Measurements from ENCODE around the gene RFX3. TPM values are rescaled to one million over a fixed set of nuclear protein-coding genes. Genes with fewer than 3 reads are reported as not detected.

The RFX3 gene
- total RNA-seq, 2 donors from 2014 or later, result 17.2 to 22.5 TPM

- Mint-ChIP-seq H3K4me1 (ENCODE audit: low read depth in 2 of 2) (peaks cover 50 to 68% of the 10 kb centered on the region in 2 donors), H3K27me3 (no peaks in the 10 kb centered on the region), H3K4me3 (peak overlapping the region; percentile 94), H3K36me3 (peaks cover 8% of the 10 kb centered on the region), H3K9me3 (no peaks in the 10 kb centered on the region), H3K27ac (peak overlapping the region; percentile 89 to 94)
- DNase-seq (ENCODE audit: low spot score) (no peak), ATAC-seq (peak in 1 of 2 donors; percentile 67)
Measured at GRCh38 chr9:3478549-3478953, 47.2 kb downstream of the RFX3 start.

- ATAC-seq, result peak; percentile 62 to 81
- peaks cover 53 to 68% of the 10 kb centered on the region in 2 donors for H3K4me1 Mint-ChIP-seq (ENCODE audit: low read depth in 2 of 2)
- H3K27me3 Mint-ChIP-seq, result no peaks in the 10 kb centered on the region
- H3K4me3 Mint-ChIP-seq, result peak overlapping the region; percentile 94
- DNase-seq (ENCODE audit: low spot score), result no peak
- no peaks in the 10 kb centered on the region for H3K9me3 Mint-ChIP-seq
- peaks cover 8% of the 10 kb centered on the region for H3K36me3 Mint-ChIP-seq
- peak overlapping the region; percentile 89 to 94 for H3K27ac Mint-ChIP-seq
Measured at GRCh38 chr9:3477236-3477834, 48.5 kb downstream of the RFX3 start.

GRCh38 chr9:3475300-3476020 lies 50.3 kb downstream of the RFX3 start:
- Mint-ChIP-seq H3K4me1 (ENCODE audit: low read depth in 2 of 2) (peaks cover 53 to 66% of the 10 kb centered on the region in 2 donors), H3K4me3 (peak overlapping the region; percentile 48), H3K27ac (peak overlapping the region; percentile 89 to 94), H3K9me3 (no peaks in the 10 kb centered on the region), H3K36me3 (peaks cover 8% of the 10 kb centered on the region), H3K27me3 (no peaks in the 10 kb centered on the region)
- peak; percentile 59 for DNase-seq (ENCODE audit: low spot score)
- no peak for ATAC-seq

DNA sequence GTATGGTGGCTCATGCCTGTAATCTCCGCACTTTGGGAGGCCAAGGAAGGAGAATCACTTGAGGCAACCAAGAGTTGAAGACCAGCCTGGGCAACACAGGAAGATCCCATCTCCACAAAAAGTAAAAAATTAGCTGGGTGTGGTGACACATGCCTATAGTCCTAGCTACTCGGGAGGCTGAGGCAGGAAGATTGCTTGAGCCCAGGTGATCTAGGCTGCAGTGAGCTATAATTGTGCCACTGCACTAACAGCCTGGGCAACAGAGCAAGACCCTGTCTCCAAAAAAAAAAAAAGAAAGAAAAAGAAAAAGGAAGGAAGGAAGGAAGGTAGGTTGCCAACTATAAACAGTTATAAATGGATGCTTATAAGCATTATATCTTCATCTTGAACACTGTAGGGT lies 51.0 kb downstream of the RFX3 start:
- Mint-ChIP-seq H3K9me3 (no peaks in the 10 kb centered on the region), H3K4me3 (peak overlapping the region; percentile 48), H3K27ac (peak overlapping the region; percentile 62 to 94), H3K36me3 (peaks cover 8% of the 10 kb centered on the region), H3K4me1 (ENCODE audit: low read depth in 2 of 2) (peaks cover 50 to 60% of the 10 kb centered on the region in 2 donors), H3K27me3 (no peaks in the 10 kb centered on the region)
- no peak for DNase-seq (ENCODE audit: low spot score)
- no peak for ATAC-seq

- Mint-ChIP-seq H3K36me3 (peaks cover 4% of the 10 kb centered on the region), H3K27ac (peak overlapping the region in 1 of 2 donors; percentile 42), H3K4me1 (ENCODE audit: low read depth in 2 of 2) (peaks cover 44 to 46% of the 10 kb centered on the region in 2 donors), H3K9me3 (no peaks in the 10 kb centered on the region), H3K27me3 (no peaks in the 10 kb centered on the region), H3K4me3 (no peak overlapping the region)
- DNase-seq (ENCODE audit: low spot score) (no peak), ATAC-seq (peak in 1 of 2 donors; percentile 58)
Measured at GRCh38 chr9:3473405-3473804, 52.4 kb downstream of the RFX3 start.

- Mint-ChIP-seq H3K9me3 (no peaks in the 10 kb centered on the region), H3K4me1 (ENCODE audit: low read depth in 2 of 2) (peaks cover 32 to 35% of the 10 kb centered on the region in 2 donors), H3K27ac (peak overlapping the region in 1 of 2 donors; percentile 67), H3K27me3 (no peaks in the 10 kb centered on the region), H3K36me3 (no peaks in the 10 kb centered on the region), H3K4me3 (no peak overlapping the region)
- ATAC-seq (no peak), DNase-seq (ENCODE audit: low spot score) (no peak)
Measured at GRCh38 chr9:3471883-3472282, 53.9 kb downstream of the RFX3 start.

GRCh38 chr9:3468421-3469205 lies 57.2 kb downstream of the RFX3 start:
- no peak for DNase-seq (ENCODE audit: low spot score)
- no peaks in the 10 kb centered on the region for H3K9me3 Mint-ChIP-seq
- H3K27ac Mint-ChIP-seq, result no peak overlapping the region
- no peak overlapping the region for H3K4me3 Mint-ChIP-seq
- H3K27me3 Mint-ChIP-seq, result no peaks in the 10 kb centered on the region
- peaks cover 9 to 12% of the 10 kb centered on the region in 2 donors for H3K4me1 Mint-ChIP-seq (ENCODE audit: low read depth in 2 of 2)
- no peak for ATAC-seq
- H3K36me3 Mint-ChIP-seq, result no peaks in the 10 kb centered on the region

- Mint-ChIP-seq H3K9me3 (no peaks in the 10 kb centered on the region), H3K4me3 (no peak overlapping the region), H3K4me1 (ENCODE audit: low read depth in 2 of 2) (peaks cover 4 to 6% of the 10 kb centered on the region in 2 donors), H3K36me3 (no peaks in the 10 kb centered on the region), H3K27ac (no peak overlapping the region), H3K27me3 (no peaks in the 10 kb centered on the region)
- ATAC-seq (peak; percentile 86 to 94), DNase-seq (ENCODE audit: low spot score) (peak; percentile 76)
Measured at GRCh38 chr9:3467593-3468219, 58.1 kb downstream of the RFX3 start.

GRCh38 chr9:3464033-3464638 lies 61.7 kb downstream of the RFX3 start:
- Mint-ChIP-seq H3K4me3 (no peak overlapping the region), H3K4me1 (ENCODE audit: low read depth in 2 of 2) (peaks cover 3 to 4% of the 10 kb centered on the region in 2 donors), H3K9me3 (no peaks in the 10 kb centered on the region), H3K27me3 (no peaks in the 10 kb centered on the region), H3K27ac (no peak overlapping the region), H3K36me3 (no peaks in the 10 kb centered on the region)
- DNase-seq (ENCODE audit: low spot score) (no peak), ATAC-seq (no peak)

GRCh38 chr9:3458806-3459475 lies 66.9 kb downstream of the RFX3 start:
- Mint-ChIP-seq H3K27me3 (no peaks in the 10 kb centered on the region), H3K9me3 (no peaks in the 10 kb centered on the region), H3K4me1 (ENCODE audit: low read depth in 2 of 2) (no peaks in the 10 kb centered on the region), H3K36me3 (no peaks in the 10 kb centered on the region), H3K27ac (no peak overlapping the region), H3K4me3 (no peak overlapping the region)
- ATAC-seq (no peak), DNase-seq (ENCODE audit: low spot score) (no peak)

DNA sequence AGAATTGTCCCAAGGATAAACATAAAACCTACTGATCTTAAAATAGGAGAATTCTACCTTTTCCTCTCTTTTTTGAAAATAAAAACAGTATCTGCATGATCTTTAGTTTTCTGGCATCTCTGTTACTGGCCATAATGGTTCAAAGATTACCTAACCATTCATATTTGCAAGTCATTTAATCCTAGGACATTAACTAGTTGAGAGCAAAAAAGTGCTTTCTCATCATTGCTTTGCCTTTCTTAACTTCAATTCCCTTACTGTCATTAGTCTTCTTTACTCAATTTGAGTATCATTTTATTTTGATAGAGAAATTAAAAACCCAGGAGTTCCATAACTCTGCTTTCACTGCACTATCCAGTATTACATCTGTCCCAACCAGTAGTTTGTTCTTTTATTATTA lies 68.6 kb downstream of the RFX3 start:
- H3K9me3 Mint-ChIP-seq, result no peaks in the 10 kb centered on the region

DNA sequence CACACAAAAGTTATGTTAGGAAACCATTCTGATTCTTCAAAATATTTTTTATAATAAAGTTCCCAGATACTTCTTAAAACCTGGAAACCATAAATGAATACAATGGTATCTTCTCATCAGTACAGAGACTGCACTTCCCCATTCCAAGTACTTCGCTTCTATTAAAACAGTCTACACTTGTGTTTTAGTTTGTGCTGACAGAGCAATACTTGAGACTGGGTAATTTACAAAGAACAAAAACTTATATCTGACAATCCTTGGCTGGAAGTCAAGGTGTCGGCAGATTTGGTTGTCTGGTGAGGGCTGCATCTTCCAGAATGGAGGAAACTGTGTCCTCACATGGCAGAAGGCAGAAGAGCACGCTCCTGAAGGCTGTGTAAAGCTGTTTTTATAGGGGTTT lies 70.1 kb downstream of the RFX3 start:
- no peaks in the 10 kb centered on the region for H3K4me1 Mint-ChIP-seq (ENCODE audit: low read depth in 2 of 2)
- DNase-seq (ENCODE audit: low spot score) (no peak), ATAC-seq (no peak)
- no peak overlapping the region for H3K27ac Mint-ChIP-seq
- no peaks in the 10 kb centered on the region for H3K36me3 Mint-ChIP-seq
- no peaks in the 10 kb centered on the region for H3K9me3 Mint-ChIP-seq
- no peak overlapping the region for H3K4me3 Mint-ChIP-seq
- no peaks in the 10 kb centered on the region for H3K27me3 Mint-ChIP-seq

More for the DNA sequence above, 68.6 kb downstream of the RFX3 start:
- no peak overlapping the region for H3K27ac Mint-ChIP-seq
- no peaks in the 10 kb centered on the region for H3K4me1 Mint-ChIP-seq (ENCODE audit: low read depth in 2 of 2)
- DNase-seq (ENCODE audit: low spot score), result no peak
- H3K27me3 Mint-ChIP-seq, result no peaks in the 10 kb centered on the region
- ATAC-seq, result no peak
- H3K4me3 Mint-ChIP-seq, result no peak overlapping the region
- H3K36me3 Mint-ChIP-seq, result no peaks in the 10 kb centered on the region

DNA sequence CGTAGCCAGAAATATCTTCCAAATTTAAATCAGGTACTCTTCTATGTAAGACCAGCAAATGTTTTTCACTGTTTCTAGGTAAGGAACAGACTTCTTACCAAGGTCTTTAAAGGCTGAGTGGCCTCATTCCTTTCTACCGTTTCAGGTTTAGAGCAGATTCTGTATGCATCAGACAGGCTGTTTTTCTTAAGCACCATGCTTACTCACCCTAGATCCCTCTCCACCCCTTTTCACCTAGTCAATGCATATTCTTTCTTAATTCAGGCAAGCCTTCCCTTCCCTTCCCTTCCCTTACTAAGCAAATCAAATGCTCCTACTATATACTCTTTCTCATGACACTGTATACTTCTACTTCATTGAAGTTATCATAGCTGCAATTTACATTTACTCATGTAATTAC lies 70.7 kb downstream of the RFX3 start:
- H3K27ac Mint-ChIP-seq, result no peak overlapping the region
- no peaks in the 10 kb centered on the region for H3K9me3 Mint-ChIP-seq
- no peaks in the 10 kb centered on the region for H3K36me3 Mint-ChIP-seq
- no peak overlapping the region for H3K4me3 Mint-ChIP-seq
- DNase-seq (ENCODE audit: low spot score) (no peak), ATAC-seq (no peak)
- no peaks in the 10 kb centered on the region for H3K4me1 Mint-ChIP-seq (ENCODE audit: low read depth in 2 of 2)
- H3K27me3 Mint-ChIP-seq, result no peaks in the 10 kb centered on the region
